Panc1 (cell line): ENCODE measurements around the gene FYCO1. TPM values are rescaled to one million over a fixed set of nuclear protein-coding genes. Genes with fewer than 3 reads are reported as not detected.

ENCODE experiments used
- ATAC-seq: fragments of 200-7000 bp; cut with Tn5 transposase; 2 replicates; pipeline ENCODE4 v1.9.1; 2020; ENCODE audit warnings: mild to moderate bottlenecking, moderate library complexity
- BruUV-seq: library from RNA; stranded (reverse); fragments of 400-500 nt; replicated peaks from 2 replicates; lab custom pipeline; 2021; lab: Mats Ljungman, UMichigan
- CTCF ChIA-PET: fragments of 300-600 bp; sonication (Branson Sonifier 250); formaldehyde crosslinking; loops from one replicate; lab custom pipeline; 2022; ENCODE audit warnings: antibody characterized with exemption; lab: Charles Lee
- POLR2A ChIA-PET: fragments of 300-600 bp; sonication (Branson Sonifier 250); formaldehyde crosslinking; loops from one replicate; lab custom pipeline; 2022; ENCODE audit warnings: antibody characterized with exemption; lab: Charles Lee
- DNase-seq: peaks from one replicate; pipeline ENCODE4 v3.0.0-alpha.2; 2010; ENCODE audit warnings: low read depth, low spot score
- H3K27ac ChIP-seq: 2 replicates; pipeline ENCODE4 v1.5.1; 2011; ENCODE audit warnings: mild to moderate bottlenecking, low read length, inconsistent platforms
- H3K27me3 ChIP-seq: fragments of 200-500 bp; sonication (Bioruptor generic); 2 replicates; pipeline ENCODE4 v1.6.0; 2014; ENCODE audit warnings: low read length, inconsistent platforms; ENCODE audit not compliant: control insufficient read depth, insufficient read depth
- H3K36me3 ChIP-seq: fragments of 200-500 bp; sonication (Bioruptor generic); 2 replicates; pipeline ENCODE4 v1.5.1; 2014; ENCODE audit warnings: inconsistent platforms, mild to moderate bottlenecking, low read length, moderate library complexity; ENCODE audit not compliant: control insufficient read depth, insufficient read depth
- H3K4me1 ChIP-seq: 2 replicates; pipeline ENCODE4 v1.5.1; 2011; ENCODE audit warnings: inconsistent platforms, mild to moderate bottlenecking, low read length, moderate library complexity; ENCODE audit not compliant: control insufficient read depth, insufficient read depth
- H3K4me3 ChIP-seq, 2 experiments: 2 replicates each; pipeline ENCODE4 v1.5.1; 2011 to 2012; ENCODE audit warnings: low read depth in 2 of 2, low read length in 2 of 2, mild to moderate bottlenecking in 2 of 2, inconsistent platforms in 1 of 2, moderate library complexity in 1 of 2
- H3K9me3 ChIP-seq: fragments of 200-500 bp; sonication (Bioruptor generic); 2 replicates; pipeline ENCODE4 v1.5.1; 2014; ENCODE audit warnings: low read depth, mild to moderate bottlenecking, inconsistent platforms, low read length, moderate library complexity; ENCODE audit not compliant: control insufficient read depth, insufficient read depth
- CTCF ChIP-seq: fragments of 450-650 bp; IDR thresholded peaks from 2 replicates; pipeline ENCODE4 v1.5.1; 2017; ENCODE audit warnings: mild to moderate bottlenecking
- POLR2AphosphoS5 ChIP-seq: IDR thresholded peaks from 2 replicates; pipeline ENCODE4 v1.6.1; 2012; ENCODE audit warnings: mild to moderate bottlenecking, low read depth, low read length, moderate library complexity
- REST ChIP-seq, 2 experiments: IDR thresholded peaks; 2 replicates each; pipeline ENCODE4 v1.6.1; 2011 to 2012; ENCODE audit warnings: low read depth in 2 of 2, control low read depth in 1 of 2, low read length in 1 of 2, mild to moderate bottlenecking in 1 of 2, moderate library complexity in 1 of 2; ENCODE audit not compliant: insufficient read depth in 1 of 2
- SIN3A ChIP-seq: IDR thresholded peaks from 2 replicates; pipeline ENCODE4 v1.6.1; 2012; ENCODE audit warnings: low read depth, mild to moderate bottlenecking, low read length, moderate library complexity, borderline replicate concordance; ENCODE audit not compliant: insufficient read depth
- TCF7L2 ChIP-seq: IDR thresholded peaks from 2 replicates; pipeline ENCODE4 v1.6.1; 2011; ENCODE audit warnings: mild to moderate bottlenecking, low read depth, low read length, inconsistent platforms
- in situ Hi-C: cut with HindIII; loops from 2 replicates; pipeline ENCODE4 v1.10.0; 2016; ENCODE audit warnings: low sequenced_read_pairs, low pct_unique_long_range_greater_than_20kb
- intact Hi-C: fragments of 100-400 bp; cut with micrococcal nuclease; formaldehyde crosslinking; loops from one replicate; pipeline ENCODE4 v1.10.0; 2022; ENCODE audit not compliant: unreplicated experiment
- total RNA-seq: library from RNA; stranded (reverse); gene quantifications from one replicate; pipeline ENCODE4 v1.2.1, GENCODE V29; 2021; ENCODE audit not compliant: unreplicated experiment

Gene FYCO1
- total RNA-seq, 1 experiment from 2014 or later, result 8.7 TPM

- DNase-seq (no peak), ATAC-seq (no peak)
- H3K27ac ChIP-seq, result no peak overlapping the region
- in situ Hi-C loops, result no loop called here
- H3K36me3 ChIP-seq, result no peaks in the 10 kb centered on the region
- H3K4me1 ChIP-seq, result no peaks in the 10 kb centered on the region
- H3K9me3 ChIP-seq, result no peaks in the 10 kb centered on the region
- intact Hi-C loops, result no loop called here
- no peaks in the 10 kb centered on the region for H3K27me3 ChIP-seq
- TF ChIP-seq REST (IDR thresholded peaks at IDR 0.05; ENCODE audit: insufficient read depth in 1 of 2, low read depth in 2 of 2, low read length in 1 of 2) (no peak), CTCF (no peak), POLR2AphosphoS5 (no peak), SIN3A (no peak), TCF7L2 (no peak)
- ChIA-PET CTCF (no interaction called here), POLR2A (no interaction called here)
- H3K4me3 ChIP-seq, result no peak overlapping the region
- no TSS peak for BruUV-seq
Observed at GRCh38 chr3:45980229-45980813, 15.3 kb downstream of the FYCO1 start.

- TF ChIP-seq CTCF, result no peak
- TF ChIP-seq SIN3A, result no peak
- TF ChIP-seq REST (IDR thresholded peaks at IDR 0.05; ENCODE audit: insufficient read depth in 1 of 2, low read depth in 2 of 2, low read length in 1 of 2), result no peak
- TF ChIP-seq TCF7L2, result no peak
- TF ChIP-seq POLR2AphosphoS5, result no peak
- ChIA-PET POLR2A (no interaction called here), CTCF (no interaction called here)
- no TSS peak for BruUV-seq
- Histone ChIP-seq H3K9me3 (no peaks in the 10 kb centered on the region), H3K4me3 (no peak overlapping the region), H3K27ac (no peak overlapping the region), H3K27me3 (no peaks in the 10 kb centered on the region), H3K36me3 (no peaks in the 10 kb centered on the region), H3K4me1 (no peaks in the 10 kb centered on the region)
- in situ Hi-C loops (no loop called here), intact Hi-C loops (no loop called here)
- no peak for ATAC-seq
- no peak for DNase-seq
Observed at GRCh38 chr3:45979378-45979777, 16.2 kb downstream of the FYCO1 start.
